IPS DF 6.9 (cell line): ENCODE measurements around the gene CTAGE8.
"Not testable (repeated sequence)": the region's sequence is repeated elsewhere in the genome, so short reads cannot be mapped to it uniquely, and the experiment has no call there.

Experiments
- DNase-seq: peaks from one replicate; pipeline ENCODE4 v3.0.0-alpha.2; 2013; ENCODE audit warnings: low read depth, low spot score
- H3K27ac ChIP-seq: one replicate; pipeline ENCODE4 v1.5.1; 2013; ENCODE audit warnings: low read length, control low read depth
- H3K27me3 ChIP-seq: 2 replicates; pipeline ENCODE4 v1.6.1; 2013; ENCODE audit warnings: mild to moderate bottlenecking, low read length; ENCODE audit not compliant: control insufficient read depth, insufficient read depth
- H3K36me3 ChIP-seq: 2 replicates; pipeline ENCODE4 v1.6.1; 2013; ENCODE audit warnings: low read length; ENCODE audit not compliant: control insufficient read depth, insufficient read depth
- H3K4me1 ChIP-seq: 2 replicates; pipeline ENCODE4 v1.6.1; 2013; ENCODE audit warnings: low read length; ENCODE audit not compliant: control insufficient read depth, insufficient read depth
- H3K4me3 ChIP-seq: 2 replicates; pipeline ENCODE4 v1.5.1; 2013; ENCODE audit warnings: mild to moderate bottlenecking, low read length
- H3K9me3 ChIP-seq: 2 replicates; pipeline ENCODE4 v1.6.1; 2013; ENCODE audit warnings: low read length, inconsistent platforms; ENCODE audit not compliant: control insufficient read depth, insufficient read depth
- WGBS: extraction: QIAGEN DNeasy Blood & Tissue Kit; methylation state at CpG from one replicate; pipeline ENCODE4 v1.1.7; 2013; ENCODE audit warnings: mixed read lengths, missing lambda C conversion rate; ENCODE audit not compliant: insufficient read length, insufficient coverage; 5-methylcytosine and 5-hydroxymethylcytosine counted together

The CTAGE8 gene

GRCh38 chr7:144269188-144269587 lies at the start of gene CTAGE8:
Gene CTAGE8 (minus strand): TSS chr7:144269288. CDS start chr7:144269250, 38 bp downstream.
- not testable (repeated sequence) for DNase-seq, H3K27ac ChIP-seq, H3K4me1 ChIP-seq, H3K9me3 ChIP-seq, H3K36me3 ChIP-seq, H3K4me3 ChIP-seq, H3K27me3 ChIP-seq
- no CpG with 5 or more reads among the region's 19 CpGs for WGBS

GRCh38 chr7:144317537-144317936 lies 48.4 kb upstream of the CTAGE8 start:
- DNase-seq, H3K27ac ChIP-seq, H3K9me3 ChIP-seq, H3K36me3 ChIP-seq, H3K4me3 ChIP-seq, H3K4me1 ChIP-seq, H3K27me3 ChIP-seq: not testable (repeated sequence)
- no CpG with 5 or more reads among the region's 1 CpG for WGBS

GRCh38 chr7:144311872-144312469 lies 42.9 kb upstream of the CTAGE8 start, which contains the start of gene OR2A1:
Gene OR2A1 (plus strand): TSS chr7:144312419. CDS start chr7:144318125, 5,706 bp downstream.
- WGBS = no CpG with 5 or more reads among the region's 2 CpGs
- not testable (repeated sequence) for DNase-seq, H3K27ac ChIP-seq, H3K27me3 ChIP-seq, H3K36me3 ChIP-seq, H3K4me1 ChIP-seq, H3K9me3 ChIP-seq, H3K4me3 ChIP-seq

- H3K4me1 ChIP-seq, H3K4me3 ChIP-seq, H3K9me3 ChIP-seq, H3K27me3 ChIP-seq, H3K27ac ChIP-seq, DNase-seq, H3K36me3 ChIP-seq: not testable (repeated sequence)
- no CpG with 5 or more reads among the region's 2 CpGs for WGBS
Observed at GRCh38 chr7:144311218-144311617, 42.1 kb upstream of the CTAGE8 start.

GRCh38 chr7:144309702-144310101 lies 40.6 kb upstream of the CTAGE8 start:
- no CpG with 5 or more reads among the region's 2 CpGs for WGBS
- H3K27me3 ChIP-seq, H3K36me3 ChIP-seq, H3K9me3 ChIP-seq, H3K27ac ChIP-seq, H3K4me3 ChIP-seq, DNase-seq, H3K4me1 ChIP-seq: not testable (repeated sequence)

GRCh38 chr7:144305156-144305555 lies 36.1 kb upstream of the CTAGE8 start:
- not testable (repeated sequence) for H3K4me1 ChIP-seq, DNase-seq, H3K27ac ChIP-seq, H3K27me3 ChIP-seq, H3K4me3 ChIP-seq, H3K36me3 ChIP-seq, H3K9me3 ChIP-seq
- no CpG with 5 or more reads among the region's 2 CpGs for WGBS

- not testable (repeated sequence) for H3K27me3 ChIP-seq, H3K4me3 ChIP-seq, H3K4me1 ChIP-seq, H3K9me3 ChIP-seq, DNase-seq, H3K27ac ChIP-seq, H3K36me3 ChIP-seq
- no CpG with 5 or more reads among the region's 5 CpGs for WGBS
Observed at GRCh38 chr7:144303607-144304006, 34.5 kb upstream of the CTAGE8 start.

- not testable (repeated sequence) for H3K27me3 ChIP-seq, DNase-seq, H3K4me3 ChIP-seq, H3K36me3 ChIP-seq, H3K27ac ChIP-seq, H3K4me1 ChIP-seq, H3K9me3 ChIP-seq
- no CpG with 5 or more reads among the region's 1 CpG for WGBS
Observed at GRCh38 chr7:144302578-144303303, 33.7 kb upstream of the CTAGE8 start.

GRCh38 chr7:144293794-144294499 lies 24.9 kb upstream of the CTAGE8 start:
- WGBS = no CpG with 5 or more reads among the region's 60 CpGs
- not testable (repeated sequence) for DNase-seq

GRCh38 chr7:144292384-144293161 lies 23.5 kb upstream of the CTAGE8 start:
- not testable (repeated sequence) for H3K27ac ChIP-seq, H3K27me3 ChIP-seq, H3K4me1 ChIP-seq, H3K36me3 ChIP-seq, H3K9me3 ChIP-seq, H3K4me3 ChIP-seq, DNase-seq
- no CpG with 5 or more reads among the region's 14 CpGs for WGBS

More at GRCh38 chr7:144293794-144294499, 24.9 kb upstream of the CTAGE8 start:
- not testable (repeated sequence) for H3K4me3 ChIP-seq, H3K27ac ChIP-seq, H3K36me3 ChIP-seq, H3K27me3 ChIP-seq, H3K4me1 ChIP-seq, H3K9me3 ChIP-seq
